Subcutaneous adipose tissue (tissue), 4 donors: ENCODE data around the gene SPATA9. TPM values are rescaled to one million over a fixed set of nuclear protein-coding genes. Genes with fewer than 3 reads are reported as not detected.

ENCODE experiments used
- CTCF ChIP-seq: fragments of 450-650 bp; IDR thresholded peaks from one replicate; pipeline ENCODE4 v1.5.1; 2016; ENCODE audit warnings: low read depth, mild to moderate bottlenecking, control low read depth, antibody characterized with exemption, moderate library complexity
- total RNA-seq, 4 donors: library from RNA; depleted of rRNA; stranded (reverse); fragments of >200 nt; gene quantifications; one replicate each; pipeline ENCODE4 v1.1.0, GENCODE V29; 2016

The SPATA9 gene
- total RNA-seq, result 1 to 10 TPM in 2 of 4 donors, not detected in 2; 2.4 to 4.7 TPM

GRCh38 chr5:95682891-95683290, at the start of gene SPATA9:
TSS of gene SPATA9 (minus strand) at chr5:95682991. CDS start at chr5:95682854, 137 bp downstream.
- no peak for TF ChIP-seq CTCF

GRCh38 chr5:95731571-95732554, 49.1 kb upstream of the SPATA9 start:
- TF ChIP-seq CTCF, result no peak

- TF ChIP-seq CTCF, result no peak
Measured at GRCh38 chr5:95730730-95731570, 48.2 kb upstream of the SPATA9 start, which contains the start of gene RHOBTB3. TSS of gene RHOBTB3 (plus strand) at chr5:95731336. CDS start at chr5:95731683, 347 bp downstream.

- no peak for TF ChIP-seq CTCF
Measured at GRCh38 chr5:95730011-95730700, 47.4 kb upstream of the SPATA9 start.

GRCh38 chr5:95729115-95730010, 46.6 kb upstream of the SPATA9 start:
- no peak for TF ChIP-seq CTCF

- no peak for TF ChIP-seq CTCF
Measured at GRCh38 chr5:95728494-95729114, 45.8 kb upstream of the SPATA9 start.
